ENCODE results near the gene PDE11A.

Gene PDE11A

DNA sequence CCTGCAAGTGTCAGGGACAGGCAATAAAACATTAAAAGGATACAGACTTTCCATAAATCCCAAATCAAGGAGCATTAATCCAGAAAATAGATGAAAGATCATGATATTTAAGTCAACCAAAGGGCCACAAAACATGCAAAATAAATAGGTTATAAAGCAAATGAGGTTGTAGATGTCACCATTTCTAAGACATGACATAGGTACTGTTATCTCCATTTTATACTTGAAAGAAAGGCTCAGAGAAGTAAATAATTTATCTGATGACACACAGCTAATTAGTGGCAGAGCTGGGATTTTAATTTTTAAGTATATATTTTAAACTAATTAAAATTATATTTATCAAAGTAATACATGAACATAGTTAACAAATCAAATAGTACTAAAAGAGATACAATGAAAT lies 378.2 kb downstream of the PDE11A start:
- Histone ChIP-seq H3K27me3 (ENCODE audit: control insufficient read depth in 1 of 2, insufficient read depth in 2 of 2, low read length in 2 of 2) (no peaks in the 10 kb centered on the region), H3K4me3 (ENCODE audit: low read depth in 1 of 2, low read length in 2 of 2) (no peak overlapping the region)

DNA sequence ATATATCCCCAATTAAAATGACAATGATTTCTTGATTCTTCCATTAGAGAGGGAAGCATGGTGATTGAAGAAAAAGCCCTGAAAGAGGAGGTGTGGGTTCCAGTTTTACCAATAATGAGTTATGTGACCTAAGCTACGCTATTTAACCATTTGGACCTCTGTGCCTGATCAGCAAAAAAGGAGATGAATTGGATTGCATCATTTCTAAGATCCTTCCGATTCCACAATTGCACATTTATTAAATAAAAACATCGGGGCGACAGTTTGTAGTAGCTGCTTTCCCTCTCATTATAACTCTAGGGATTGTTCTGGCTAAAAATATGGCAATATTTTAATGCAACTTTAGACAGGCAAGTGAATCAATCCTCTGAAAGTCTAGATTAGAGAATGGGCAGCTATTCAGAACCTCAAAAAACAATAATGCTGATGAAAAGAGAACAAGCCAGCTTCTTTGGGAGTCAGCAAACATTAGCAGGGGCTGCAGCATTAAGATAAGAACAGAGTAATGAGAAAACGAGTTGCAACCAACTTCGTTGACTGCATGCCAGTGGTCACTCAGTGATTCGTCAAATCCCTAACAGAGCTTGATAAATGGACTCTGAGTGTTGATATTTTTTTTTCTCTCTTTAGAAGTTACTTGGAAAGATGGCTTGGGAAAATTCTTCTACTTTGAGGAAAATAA lies 378.8 kb downstream of the PDE11A start:
- H3K9me3 ChIP-seq (ENCODE audit: low read length) = no peaks in the 10 kb centered on the region
- no peaks in the 10 kb centered on the region for H3K36me3 ChIP-seq (ENCODE audit: insufficient read depth, low read length)
- no peaks in the 10 kb centered on the region for H3K4me1 ChIP-seq (ENCODE audit: insufficient read depth, low read length)
- H3K27ac ChIP-seq (ENCODE audit: low read depth, low read length) = no peak overlapping the region
- H3K4me3 ChIP-seq (ENCODE audit: low read depth in 1 of 2, low read length in 2 of 2) = no peak overlapping the region
- H3K27me3 ChIP-seq (ENCODE audit: control insufficient read depth in 1 of 2, insufficient read depth in 2 of 2, low read length in 2 of 2) = no peaks in the 10 kb centered on the region
- no peak overlapping the region for H3K9ac ChIP-seq (ENCODE audit: low read length)

More for the DNA sequence above, 378.2 kb downstream of the PDE11A start:
- no peak overlapping the region for H3K27ac ChIP-seq (ENCODE audit: low read depth, low read length)
- H3K9me3 ChIP-seq (ENCODE audit: low read length) = no peaks in the 10 kb centered on the region
- no peaks in the 10 kb centered on the region for H3K36me3 ChIP-seq (ENCODE audit: insufficient read depth, low read length)
- H3K4me1 ChIP-seq (ENCODE audit: insufficient read depth, low read length) = no peaks in the 10 kb centered on the region
- H3K9ac ChIP-seq (ENCODE audit: low read length) = no peak overlapping the region

DNA sequence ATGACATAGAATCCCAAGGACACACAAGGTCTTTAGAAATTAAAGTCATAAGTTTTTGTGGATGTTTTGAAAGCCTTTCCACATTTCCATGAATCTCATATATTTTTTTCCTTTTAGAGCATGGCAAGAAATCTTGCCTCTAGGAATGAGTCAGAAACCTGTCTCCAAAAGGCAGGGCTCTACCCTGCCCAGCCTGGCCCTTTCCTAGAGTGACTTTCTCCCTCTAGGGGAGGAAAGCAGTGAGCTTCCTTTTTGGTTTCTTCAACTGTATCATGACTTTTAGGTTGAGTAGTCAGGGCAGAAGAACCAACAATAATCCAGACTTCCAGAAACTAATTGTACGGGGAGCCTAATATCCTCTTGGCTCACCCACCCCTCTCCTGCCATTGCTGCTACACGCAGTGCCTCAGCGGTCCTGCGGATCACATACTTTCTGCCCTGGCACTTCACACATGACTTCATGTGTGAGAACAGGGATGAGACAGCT lies 379.8 kb downstream of the PDE11A start:
- Histone ChIP-seq H3K4me1 (ENCODE audit: insufficient read depth, low read length) (no peaks in the 10 kb centered on the region), H3K27me3 (ENCODE audit: control insufficient read depth in 1 of 2, insufficient read depth in 2 of 2, low read length in 2 of 2) (no peaks in the 10 kb centered on the region), H3K36me3 (ENCODE audit: insufficient read depth, low read length) (no peaks in the 10 kb centered on the region), H3K27ac (ENCODE audit: low read depth, low read length) (no peak overlapping the region), H3K4me3 (ENCODE audit: low read depth in 1 of 2, low read length in 2 of 2) (no peak overlapping the region), H3K9me3 (ENCODE audit: low read length) (no peaks in the 10 kb centered on the region), H3K9ac (ENCODE audit: low read length) (no peak overlapping the region)

DNA sequence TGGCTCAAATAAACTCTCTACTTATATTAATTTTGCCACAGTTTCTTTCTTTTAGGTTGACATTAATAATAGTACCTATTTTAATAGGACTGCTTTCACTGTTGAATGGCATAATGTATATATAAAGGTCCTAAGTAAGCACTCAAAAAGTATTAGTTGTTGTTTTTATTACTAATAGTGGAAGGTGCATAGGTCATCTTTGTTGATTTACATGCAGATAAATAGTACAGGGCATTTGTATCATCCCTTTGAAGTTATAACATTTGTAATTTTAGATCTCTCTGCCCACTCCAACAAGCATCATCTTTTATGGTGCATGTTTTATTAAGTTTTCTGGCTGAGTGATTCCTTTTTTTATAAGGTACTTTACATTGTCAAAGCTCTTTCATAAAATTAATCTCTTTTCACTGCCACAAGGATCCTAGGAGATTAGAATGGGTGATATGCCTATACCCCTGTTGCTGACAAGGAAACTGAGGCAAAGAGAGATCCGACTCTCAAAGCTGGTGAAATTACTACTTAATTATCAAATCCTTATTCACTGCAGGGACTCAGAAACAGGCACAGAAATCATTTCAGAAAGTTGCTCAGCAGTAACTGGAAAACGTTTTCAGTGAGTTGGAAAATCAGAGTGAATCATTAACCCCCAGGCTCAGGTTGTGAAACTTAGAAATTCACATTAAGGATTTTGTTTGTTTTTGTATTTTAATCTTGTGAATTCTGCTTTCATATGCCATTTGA lies 380.4 kb downstream of the PDE11A start:
- H3K27ac ChIP-seq (ENCODE audit: low read depth, low read length) = no peak overlapping the region
- no peaks in the 10 kb centered on the region for H3K27me3 ChIP-seq (ENCODE audit: control insufficient read depth in 1 of 2, insufficient read depth in 2 of 2, low read length in 2 of 2)
- no peaks in the 10 kb centered on the region for H3K36me3 ChIP-seq (ENCODE audit: insufficient read depth, low read length)
- H3K9ac ChIP-seq (ENCODE audit: low read length) = no peak overlapping the region
- H3K4me1 ChIP-seq (ENCODE audit: insufficient read depth, low read length) = no peaks in the 10 kb centered on the region
- no peak overlapping the region for H3K4me3 ChIP-seq (ENCODE audit: low read depth in 1 of 2, low read length in 2 of 2)
- no peaks in the 10 kb centered on the region for H3K9me3 ChIP-seq (ENCODE audit: low read length)

DNA sequence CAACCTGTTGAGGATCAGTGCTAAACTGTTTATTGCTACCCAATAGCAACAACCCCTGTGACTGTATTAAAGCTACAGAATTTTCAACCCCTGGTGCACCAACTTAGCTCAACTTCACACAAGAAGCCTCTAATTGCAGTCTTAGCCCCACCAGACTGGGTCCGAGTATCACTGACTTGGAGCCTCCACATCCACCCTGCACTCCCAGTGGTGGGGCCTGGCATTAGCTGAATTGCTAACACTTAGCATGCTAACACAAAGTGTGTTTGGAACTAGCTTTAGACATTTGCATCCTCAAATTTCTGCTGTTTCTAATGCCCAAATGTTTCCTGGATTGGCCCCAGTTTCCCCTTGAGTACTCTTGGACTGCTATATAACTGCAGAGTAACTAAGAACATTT lies 381.4 kb downstream of the PDE11A start:
- Histone ChIP-seq H3K27ac (ENCODE audit: low read depth, low read length) (no peak overlapping the region), H3K27me3 (ENCODE audit: control insufficient read depth in 1 of 2, insufficient read depth in 2 of 2, low read length in 2 of 2) (no peaks in the 10 kb centered on the region), H3K4me1 (ENCODE audit: insufficient read depth, low read length) (no peaks in the 10 kb centered on the region), H3K9ac (ENCODE audit: low read length) (no peak overlapping the region), H3K36me3 (ENCODE audit: insufficient read depth, low read length) (no peaks in the 10 kb centered on the region), H3K4me3 (ENCODE audit: low read depth in 1 of 2, low read length in 2 of 2) (no peak overlapping the region), H3K9me3 (ENCODE audit: low read length) (no peaks in the 10 kb centered on the region)

DNA sequence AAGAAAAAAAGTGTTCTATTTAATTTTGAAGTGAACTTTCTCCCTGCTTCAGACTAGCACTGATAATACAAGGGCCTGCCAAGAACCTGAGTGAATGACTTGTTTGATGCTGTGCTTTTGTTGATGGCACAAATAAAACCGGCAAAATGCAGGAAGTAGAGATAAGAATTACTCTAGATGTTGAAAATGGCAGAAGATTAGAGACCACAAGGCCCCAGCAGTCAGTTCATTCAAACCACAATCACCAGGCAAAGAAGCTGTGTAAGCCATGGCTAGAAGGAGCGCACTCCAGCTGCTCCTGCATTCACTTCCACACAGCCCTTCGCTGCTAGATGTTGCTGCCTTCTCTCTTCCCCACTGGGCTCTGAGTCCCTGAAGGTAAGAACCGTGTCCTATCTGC lies 383.0 kb downstream of the PDE11A start:
- no peaks in the 10 kb centered on the region for H3K27me3 ChIP-seq (ENCODE audit: control insufficient read depth in 1 of 2, insufficient read depth in 2 of 2, low read length in 2 of 2)

DNA sequence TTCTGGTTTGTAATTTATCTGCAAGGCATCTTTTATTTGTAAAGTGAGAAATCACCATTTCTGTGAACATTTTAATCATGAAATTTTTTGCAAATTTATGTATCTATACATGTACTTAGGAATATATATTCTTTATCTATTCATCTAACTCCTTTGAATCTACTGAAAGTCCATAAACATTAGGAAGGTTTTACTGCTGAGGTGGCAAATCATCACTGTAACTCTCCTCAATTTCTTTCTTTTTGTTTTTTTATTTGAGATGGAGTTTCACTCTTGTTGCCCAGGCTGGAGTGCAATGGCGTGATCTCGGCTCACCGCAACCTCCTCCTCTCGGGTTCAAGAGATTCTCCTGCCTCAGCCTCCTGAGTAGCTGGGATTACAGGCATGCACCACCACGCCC lies 383.7 kb downstream of the PDE11A start:
- Histone ChIP-seq H3K27me3 (ENCODE audit: control insufficient read depth in 1 of 2, insufficient read depth in 2 of 2, low read length in 2 of 2) (no peaks in the 10 kb centered on the region), H3K4me3 (ENCODE audit: low read depth in 1 of 2, low read length in 2 of 2) (no peak overlapping the region), H3K9me3 (ENCODE audit: low read length) (no peaks in the 10 kb centered on the region), H3K36me3 (ENCODE audit: insufficient read depth, low read length) (no peaks in the 10 kb centered on the region), H3K9ac (ENCODE audit: low read length) (no peak overlapping the region), H3K27ac (ENCODE audit: low read depth, low read length) (no peak overlapping the region), H3K4me1 (ENCODE audit: insufficient read depth, low read length) (no peaks in the 10 kb centered on the region)

More for the DNA sequence above, 383.0 kb downstream of the PDE11A start:
- Histone ChIP-seq H3K4me1 (ENCODE audit: insufficient read depth, low read length) (no peaks in the 10 kb centered on the region), H3K9ac (ENCODE audit: low read length) (no peak overlapping the region), H3K27ac (ENCODE audit: low read depth, low read length) (no peak overlapping the region), H3K4me3 (ENCODE audit: low read depth in 1 of 2, low read length in 2 of 2) (no peak overlapping the region), H3K36me3 (ENCODE audit: insufficient read depth, low read length) (no peaks in the 10 kb centered on the region), H3K9me3 (ENCODE audit: low read length) (no peaks in the 10 kb centered on the region)

DNA sequence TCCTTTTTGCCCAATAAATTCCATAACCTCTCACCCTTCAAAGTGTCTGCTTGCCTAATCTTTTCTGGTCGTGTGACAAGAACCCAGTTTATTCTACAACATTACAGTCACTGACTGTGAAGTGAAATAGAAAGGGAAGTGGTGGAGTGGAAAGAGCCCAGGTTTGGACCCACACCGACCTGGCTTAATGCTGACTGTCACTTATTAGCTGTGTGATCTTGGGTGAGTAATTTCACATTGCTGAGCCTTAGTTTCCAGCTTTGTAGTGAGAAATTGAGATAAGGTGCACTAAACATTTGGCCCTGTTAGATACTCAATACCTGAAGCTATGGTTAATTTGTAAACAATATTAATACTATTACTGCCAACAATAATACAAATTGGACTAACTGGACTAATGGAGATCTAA lies 388.9 kb downstream of the PDE11A start:
- Histone ChIP-seq H3K4me1 (ENCODE audit: insufficient read depth, low read length) (peaks cover 8% of the 10 kb centered on the region), H3K27ac (ENCODE audit: low read depth, low read length) (no peak overlapping the region), H3K9ac (ENCODE audit: low read length) (no peak overlapping the region), H3K9me3 (ENCODE audit: low read length) (no peaks in the 10 kb centered on the region), H3K27me3 (ENCODE audit: control insufficient read depth in 1 of 2, insufficient read depth in 2 of 2, low read length in 2 of 2) (no peaks in the 10 kb centered on the region), H3K36me3 (ENCODE audit: insufficient read depth, low read length) (no peaks in the 10 kb centered on the region), H3K4me3 (ENCODE audit: low read depth in 1 of 2, low read length in 2 of 2) (no peak overlapping the region)

DNA sequence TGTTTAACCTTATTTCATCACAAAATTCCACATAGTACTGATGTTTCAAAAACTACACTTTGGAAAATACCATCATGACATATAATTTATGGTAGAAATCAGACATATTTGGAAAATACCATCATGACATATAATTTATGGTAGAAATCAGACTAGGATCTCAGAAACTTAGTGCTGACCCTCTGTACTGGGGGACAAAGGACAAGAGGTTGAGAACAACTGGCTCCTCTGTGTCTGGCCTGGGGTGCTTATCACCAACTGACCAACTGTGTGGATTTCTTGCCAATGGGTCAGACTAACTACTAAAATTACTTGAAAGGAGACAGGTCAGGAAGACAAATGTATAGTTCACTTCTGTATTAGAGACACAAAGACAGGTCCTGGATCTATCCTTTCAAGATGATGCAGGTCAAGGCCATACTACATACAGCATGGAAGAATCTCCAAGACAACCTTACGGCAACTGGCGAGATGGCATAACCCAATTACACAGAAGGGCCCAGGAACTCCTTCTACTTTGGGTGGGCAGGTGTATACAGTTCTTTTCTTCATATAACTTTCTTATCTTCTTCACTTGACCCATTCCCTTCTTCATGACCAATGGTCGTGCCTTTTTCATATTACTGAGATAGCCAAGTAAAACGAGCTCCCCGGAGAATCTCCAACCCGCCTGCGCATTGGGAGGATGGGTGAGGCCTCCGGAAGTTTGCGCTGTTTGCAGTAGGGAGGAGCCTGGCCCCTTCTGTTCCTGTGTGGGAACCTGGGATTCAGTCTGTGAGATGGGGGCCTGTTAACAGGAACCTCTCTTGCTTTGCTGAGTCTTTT lies 389.5 kb downstream of the PDE11A start:
- Histone ChIP-seq H3K36me3 (ENCODE audit: insufficient read depth, low read length) (no peaks in the 10 kb centered on the region), H3K27ac (ENCODE audit: low read depth, low read length) (no peak overlapping the region), H3K27me3 (ENCODE audit: control insufficient read depth in 1 of 2, insufficient read depth in 2 of 2, low read length in 2 of 2) (no peaks in the 10 kb centered on the region), H3K9ac (ENCODE audit: low read length) (no peak overlapping the region), H3K9me3 (ENCODE audit: low read length) (no peaks in the 10 kb centered on the region), H3K4me3 (ENCODE audit: low read depth in 1 of 2, low read length in 2 of 2) (no peak overlapping the region), H3K4me1 (ENCODE audit: insufficient read depth, low read length) (peaks cover 8% of the 10 kb centered on the region)

DNA sequence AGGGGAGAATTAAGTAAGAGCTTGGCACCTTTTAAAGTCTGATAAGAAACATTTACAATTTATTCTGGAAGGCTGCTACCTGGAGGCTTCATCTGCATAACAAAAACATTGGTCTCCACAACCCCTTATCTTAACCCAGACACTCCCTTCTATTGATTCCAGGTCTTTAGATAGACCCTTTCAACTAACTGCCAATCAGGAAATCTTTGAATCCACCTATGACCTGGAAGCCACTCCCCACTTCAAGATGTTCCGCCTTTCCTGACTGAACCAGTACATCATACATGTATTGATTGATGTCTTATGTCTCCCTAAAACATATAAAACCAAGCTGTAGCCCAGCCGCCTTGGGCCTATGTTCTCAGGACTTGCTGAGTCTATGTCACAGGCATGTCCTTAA lies 390.6 kb downstream of the PDE11A start:
- Histone ChIP-seq H3K27ac (ENCODE audit: low read depth, low read length) (no peak overlapping the region), H3K9me3 (ENCODE audit: low read length) (no peaks in the 10 kb centered on the region), H3K4me3 (ENCODE audit: low read depth in 1 of 2, low read length in 2 of 2) (no peak overlapping the region), H3K9ac (ENCODE audit: low read length) (no peak overlapping the region), H3K36me3 (ENCODE audit: insufficient read depth, low read length) (no peaks in the 10 kb centered on the region), H3K4me1 (ENCODE audit: insufficient read depth, low read length) (peaks cover 8% of the 10 kb centered on the region), H3K27me3 (ENCODE audit: control insufficient read depth in 1 of 2, insufficient read depth in 2 of 2, low read length in 2 of 2) (no peaks in the 10 kb centered on the region)

DNA sequence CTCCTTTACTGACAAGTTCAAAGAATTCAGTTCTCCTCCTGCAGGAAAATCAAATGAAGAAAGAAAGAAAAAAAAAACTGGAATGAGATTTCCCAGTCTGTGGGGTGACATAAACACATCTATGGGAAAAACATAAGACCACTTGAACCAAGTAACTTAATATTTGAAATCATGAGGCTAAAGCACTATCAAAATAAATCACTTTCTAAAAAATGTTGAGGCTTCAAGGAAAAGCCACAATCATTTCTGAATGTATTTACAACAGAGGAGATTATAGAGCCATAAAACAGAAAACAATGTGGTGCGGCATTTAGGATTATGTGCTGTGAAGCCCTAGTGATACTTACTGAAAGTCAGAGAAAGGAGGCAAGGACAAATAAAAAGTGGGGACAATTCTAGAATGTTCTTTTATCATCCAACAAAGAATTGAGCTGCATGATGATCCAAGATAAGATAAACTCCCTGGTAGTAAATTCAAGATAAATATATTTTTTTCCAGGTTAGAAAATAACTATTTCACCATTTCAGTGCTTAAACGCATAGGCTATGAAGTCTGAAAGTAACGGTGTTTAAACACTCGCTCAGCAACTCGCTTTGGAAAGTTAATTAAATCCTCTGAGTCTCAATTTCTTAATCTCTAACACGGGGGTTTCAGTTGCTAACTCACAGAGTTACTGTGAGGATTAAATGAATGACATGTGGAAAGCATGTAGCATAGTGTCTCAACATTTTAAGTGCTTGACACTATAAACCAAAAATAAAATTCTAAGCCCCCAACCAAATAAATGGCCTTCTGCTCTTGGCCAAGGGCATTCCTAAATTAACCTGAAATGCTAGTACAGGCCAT lies 391.5 kb downstream of the PDE11A start:
- H3K36me3 ChIP-seq (ENCODE audit: insufficient read depth, low read length) = no peaks in the 10 kb centered on the region
- no peaks in the 10 kb centered on the region for H3K27me3 ChIP-seq (ENCODE audit: control insufficient read depth in 1 of 2, insufficient read depth in 2 of 2, low read length in 2 of 2)
- no peaks in the 10 kb centered on the region for H3K9me3 ChIP-seq (ENCODE audit: low read length)
- H3K27ac ChIP-seq (ENCODE audit: low read depth, low read length) = no peak overlapping the region
- no peak overlapping the region for H3K9ac ChIP-seq (ENCODE audit: low read length)
- H3K4me1 ChIP-seq (ENCODE audit: insufficient read depth, low read length) = peaks cover 13% of the 10 kb centered on the region
- no peak overlapping the region for H3K4me3 ChIP-seq (ENCODE audit: low read depth in 1 of 2, low read length in 2 of 2)

Measured in muscle layer of colon (tissue), 2 donors.